GM12801 (cell line): Measurements from ENCODE around the gene GNG7.

ENCODE experiments used
- CTCF ChIP-seq: IDR thresholded peaks from one replicate; pipeline ENCODE4 v1.5.1; 2011; ENCODE audit warnings: control low read depth; ENCODE audit not compliant: insufficient read length; ENCODE audit errors: extremely low read depth

GNG7 gene

DNA sequence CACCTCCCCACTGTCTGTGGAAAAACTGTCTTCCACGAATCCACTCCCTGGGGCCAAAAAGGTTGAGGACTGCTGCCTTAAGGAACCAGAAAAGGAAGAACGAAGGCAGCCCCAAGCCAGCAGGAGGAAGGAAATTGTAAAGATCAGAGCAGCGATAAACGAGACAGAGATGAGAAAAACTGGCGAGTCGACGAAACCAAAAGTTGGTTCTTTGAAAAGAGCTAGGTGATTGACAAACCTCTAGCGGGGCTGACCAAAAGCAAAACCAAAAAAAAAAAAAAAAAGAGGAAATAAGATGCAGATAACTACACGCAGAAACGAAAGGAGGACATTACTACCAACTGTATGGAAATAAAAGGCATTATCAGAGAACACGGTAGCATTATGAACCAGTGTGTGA is 149.6 kb downstream of the GNG7 start:
- no peak for TF ChIP-seq CTCF

GRCh38 chr19:2551864-2552185 is 150.7 kb downstream of the GNG7 start:
- TF ChIP-seq CTCF: no peak

DNA sequence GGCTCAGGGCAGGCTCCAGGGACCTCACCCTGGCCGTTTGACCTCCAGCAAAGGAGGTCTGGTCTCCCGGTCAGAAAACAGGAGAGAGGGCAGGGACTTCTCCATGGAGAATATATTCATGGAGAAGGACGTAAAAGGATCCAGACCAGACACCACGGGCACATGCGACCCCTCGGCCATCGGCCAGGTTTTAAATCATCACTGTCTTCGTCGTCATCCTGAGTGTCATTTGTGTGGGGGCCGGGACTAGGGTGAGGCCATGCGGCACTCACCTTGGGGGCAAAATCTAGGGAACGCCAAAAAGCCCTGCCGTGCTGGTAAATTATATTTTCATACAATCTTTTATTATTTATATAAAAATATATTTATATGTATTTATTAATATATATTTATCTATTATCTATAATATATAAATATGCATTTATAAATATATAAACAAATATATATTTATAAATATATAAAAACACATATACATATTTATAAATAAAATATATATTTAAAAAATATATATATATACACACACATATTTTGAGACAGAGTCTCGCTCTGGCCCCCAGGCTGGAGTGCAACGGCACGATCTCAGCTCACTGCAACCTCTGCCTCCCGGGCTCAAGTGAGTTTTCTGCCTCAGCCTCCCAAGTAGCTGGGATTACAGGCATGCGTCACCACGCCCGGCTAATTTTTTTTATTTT is 151.2 kb downstream of the GNG7 start:
- no peak for TF ChIP-seq CTCF

DNA sequence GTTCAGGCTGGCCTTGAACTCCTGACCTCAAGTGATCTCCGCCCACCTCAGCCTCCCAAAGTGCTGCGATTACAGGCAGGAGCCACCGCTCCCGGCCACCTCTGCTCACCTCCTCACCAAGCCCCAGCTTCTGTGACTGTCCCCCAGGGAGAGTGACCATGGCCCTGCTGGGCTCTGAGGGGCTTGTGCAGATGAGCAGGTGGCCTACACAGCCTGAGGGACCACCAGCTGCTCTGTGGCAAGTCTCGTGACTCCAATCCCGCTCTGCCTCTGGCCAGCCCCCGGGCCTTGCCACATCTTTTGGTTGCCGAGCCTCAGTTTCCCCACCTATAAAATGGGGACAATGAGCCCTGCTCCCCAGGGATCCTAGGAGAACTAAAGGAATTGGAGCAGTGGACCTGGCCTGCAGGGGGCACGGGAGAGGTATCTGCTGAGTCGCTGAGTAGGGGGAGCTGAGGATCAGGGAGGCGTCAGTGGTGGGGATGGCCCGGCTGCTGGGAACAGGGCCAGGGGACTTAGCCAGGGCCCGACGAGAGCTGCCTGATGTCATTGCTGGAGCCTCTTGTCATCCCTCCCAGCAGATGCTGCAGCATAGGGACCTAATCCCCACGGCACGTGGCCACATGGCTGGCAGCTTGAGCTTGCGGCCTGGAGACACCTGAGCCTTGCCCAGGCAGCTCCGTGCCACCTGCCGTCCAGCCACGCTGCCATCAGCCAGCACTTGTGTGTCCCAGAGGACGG is 151.9 kb downstream of the GNG7 start:
- TF ChIP-seq CTCF: no peak

- no peak for TF ChIP-seq CTCF
Observed at GRCh38 chr19:2549701-2550191, 152.7 kb downstream of the GNG7 start.

DNA sequence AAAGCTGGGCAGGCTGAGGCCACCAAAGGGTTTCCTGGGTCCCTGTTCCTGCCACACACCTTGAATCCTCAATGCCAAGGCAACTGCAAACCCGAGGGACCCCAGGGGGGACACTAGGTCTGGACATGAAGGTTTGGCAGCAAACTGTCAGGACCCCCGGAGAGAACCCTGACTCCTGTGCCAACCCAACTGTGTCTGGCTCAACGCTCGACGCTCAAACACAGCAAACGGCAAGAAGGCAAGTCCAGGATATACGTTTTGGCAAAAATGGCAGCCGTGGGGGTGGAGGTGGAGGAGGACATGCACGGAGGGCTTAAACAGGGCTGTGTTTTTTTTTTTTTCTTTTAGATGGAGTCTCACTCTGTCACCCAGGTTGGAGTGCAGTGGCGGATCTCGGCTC is 153.5 kb downstream of the GNG7 start:
- TF ChIP-seq CTCF: no peak

GRCh38 chr19:2547721-2548120 is 154.8 kb downstream of the GNG7 start:
- TF ChIP-seq CTCF: no peak
